PC-9 (cell line): ENCODE results near the gene ATG9A. TPM values are rescaled to one million over a fixed set of nuclear protein-coding genes. Genes with fewer than 3 reads are reported as not detected.

Experiments
- BruUV-seq: library from RNA; stranded (reverse); fragments of 400-500 nt; replicated peaks from 2 replicates; lab custom pipeline; 2021; lab: Mats Ljungman, UMichigan
- CTCF ChIA-PET: fragments of 300-600 bp; sonication (Branson Sonifier 250); formaldehyde crosslinking; loops from one replicate; lab custom pipeline; 2022; ENCODE audit warnings: antibody characterized with exemption; lab: Charles Lee
- POLR2A ChIA-PET: fragments of 300-600 bp; sonication (Branson Sonifier 250); formaldehyde crosslinking; loops from one replicate; lab custom pipeline; 2022; ENCODE audit warnings: antibody characterized with exemption; ENCODE audit not compliant: unreplicated experiment; lab: Charles Lee
- DNase-seq, 2 experiments: peaks; one replicate each; pipeline versions ENCODE4 v3.0.0 to v3.0.0-alpha.2; 2015 to 2022; ENCODE audit warnings: mixed read lengths in 1 of 2
- H2AFZ ChIP-seq: fragments of 200-600 bp; sonication (generic); 2 replicates; pipeline ENCODE4 v1.8.1; 2017; ENCODE audit warnings: antibody characterized with exemption
- H3F3A ChIP-seq: fragments of 200-600 bp; sonication (generic); 2 replicates; pipeline ENCODE4 v1.8.1; 2017; ENCODE audit warnings: antibody characterized with exemption, mild to moderate bottlenecking, low read depth; ENCODE audit not compliant: insufficient read depth
- H3K27ac ChIP-seq: fragments of 200-600 bp; sonication (generic); 2 replicates; pipeline ENCODE4 v1.6.1; 2016; ENCODE audit warnings: mixed run types
- H3K27me3 ChIP-seq: fragments of 200-600 bp; sonication (generic); 2 replicates; pipeline ENCODE4 v1.6.1; 2016; ENCODE audit warnings: low read depth, mixed run types; ENCODE audit not compliant: insufficient read depth
- H3K36me3 ChIP-seq: fragments of 200-600 bp; sonication (generic); 2 replicates; pipeline ENCODE4 v1.6.1; 2016; ENCODE audit warnings: low read depth, mixed run types
- H3K4me1 ChIP-seq: fragments of 200-600 bp; sonication (generic); replicated peaks from 2 replicates; pipeline ENCODE4 v1.6.1; 2016; ENCODE audit warnings: mixed run types; ENCODE audit not compliant: insufficient read depth
- H3K4me2 ChIP-seq: fragments of 200-600 bp; sonication (generic); 2 replicates; pipeline ENCODE4 v1.6.1; 2017; ENCODE audit warnings: mixed run types
- H3K4me3 ChIP-seq: fragments of 200-600 bp; sonication (generic); 2 replicates; pipeline ENCODE4 v1.6.1; 2016; ENCODE audit warnings: mixed run types
- H3K79me2 ChIP-seq: fragments of 200-600 bp; sonication (generic); 2 replicates; pipeline ENCODE4 v1.6.1; 2017; ENCODE audit warnings: low read depth, mixed run types
- H3K9me2 ChIP-seq: fragments of 200-600 bp; sonication (generic); 2 replicates; pipeline ENCODE4 v1.8.1; 2017; ENCODE audit warnings: mild to moderate bottlenecking; ENCODE audit not compliant: insufficient read depth
- H3K9me3 ChIP-seq: fragments of 200-600 bp; sonication (generic); 2 replicates; pipeline ENCODE4 v1.8.1; 2016; ENCODE audit warnings: low read depth; ENCODE audit not compliant: insufficient read depth
- H4K20me1 ChIP-seq: fragments of 200-600 bp; sonication (generic); 2 replicates; pipeline ENCODE4 v1.8.1; 2017; ENCODE audit not compliant: insufficient read depth
- CTCF ChIP-seq: fragments of 200-600 bp; sonication (generic); conservative IDR thresholded peaks from 2 replicates; pipeline ENCODE4 v1.6.1; 2017; ENCODE audit warnings: mixed run types, antibody characterized with exemption, mild to moderate bottlenecking, moderate library complexity
- EZH2 ChIP-seq: fragments of 200-600 bp; sonication (generic); IDR thresholded peaks from 2 replicates; pipeline ENCODE4 v1.8.0; 2017; ENCODE audit warnings: antibody characterized with exemption, low read depth
- intact Hi-C: fragments of 100-400 bp; cut with micrococcal nuclease; formaldehyde crosslinking; loops from one replicate; pipeline ENCODE4 v1.10.0; 2022; ENCODE audit not compliant: unreplicated experiment
- total RNA-seq: library from RNA; stranded (reverse); gene quantifications from 2 replicates; pipeline ENCODE4 v1.2.3, GENCODE V29; 2021

Gene ATG9A
- total RNA-seq, 1 experiment from 2014 or later = 56.0 TPM

- no peaks in the 10 kb centered on the region for H3K9me2 ChIP-seq
- H3K27me3 ChIP-seq = no peaks in the 10 kb centered on the region
- intact Hi-C loops = loop anchor here (5.0 kb wide), 1 partner anchor 172 kb away; no protein-coding TSS in a partner anchor
- peak overlapping the region; percentile 83 for H3K4me2 ChIP-seq
- TF ChIP-seq CTCF (no peak), EZH2 (no peak)
- H2AFZ ChIP-seq = no peak overlapping the region
- H3K9me3 ChIP-seq = no peaks in the 10 kb centered on the region
- peak overlapping the region; percentile 95; the same call in 1 of the 2 replicates for H3K4me3 ChIP-seq
- peaks cover 18% of the 10 kb centered on the region for H3F3A ChIP-seq
- H3K4me1 ChIP-seq = peaks cover 19% of the 10 kb centered on the region
- H3K79me2 ChIP-seq = peaks cover 32% of the 10 kb centered on the region
- no peaks in the 10 kb centered on the region; the same call in 1 of the 2 replicates for H4K20me1 ChIP-seq
- no TSS peak for BruUV-seq
- no peak overlapping the region for H3K27ac ChIP-seq
- ChIA-PET POLR2A (no interaction called here), CTCF (no interaction called here)
- peaks cover 14% of the 10 kb centered on the region; the same call in 1 of the 2 replicates for H3K36me3 ChIP-seq
- DNase-seq = no peak
These were observed 49.6 kb downstream of the ATG9A start for GRCh38 chr2:219179601-219180465.

- no peak for DNase-seq
- peaks cover 39% of the 10 kb centered on the region for H3K79me2 ChIP-seq
- no peaks in the 10 kb centered on the region for H3K27me3 ChIP-seq
- ChIA-PET CTCF (no interaction called here), POLR2A (no interaction called here)
- H4K20me1 ChIP-seq = no peaks in the 10 kb centered on the region; the same call in 1 of the 2 replicates
- TF ChIP-seq CTCF = no peak
- TF ChIP-seq EZH2 = no peak
- no peaks in the 10 kb centered on the region for H3K9me3 ChIP-seq
- intact Hi-C loops = loop anchor here (5.0 kb wide), 1 partner anchor 174 kb away; no protein-coding TSS in a partner anchor
- no peaks in the 10 kb centered on the region for H3K9me2 ChIP-seq
- peaks cover 19% of the 10 kb centered on the region for H3K4me1 ChIP-seq
- H3K4me3 ChIP-seq = peak overlapping the region; percentile 95
- peak overlapping the region; percentile 82 for H2AFZ ChIP-seq
- H3K36me3 ChIP-seq = peaks cover 21% of the 10 kb centered on the region; the same call in 1 of the 2 replicates
- H3K4me2 ChIP-seq = peak overlapping the region; percentile 83
- TSS peak; percentile 22 for BruUV-seq
- H3K27ac ChIP-seq = peak overlapping the region; percentile 77; the same call in 1 of the 2 replicates
- H3F3A ChIP-seq = peaks cover 18% of the 10 kb centered on the region
These were observed 50.9 kb downstream of the ATG9A start for GRCh38 chr2:219178377-219179175.
